Activated B cell treated with CpG ODN at 0.5 μM for 24 hours (primary cell): Measurements from ENCODE around the gene DMRT1. TPM values are rescaled to one million over a fixed set of nuclear protein-coding genes. Genes with fewer than 3 reads are reported as not detected.

Experiments used
- ATAC-seq: fragments of 200-7000 bp; cut with Tn5 transposase; one replicate; pipeline ENCODE4 v1.10.0; 2021; ENCODE audit warnings: low read depth, mild to moderate bottlenecking, moderate library complexity
- CTCF ChIA-PET: fragments of 350-600 bp; sonication (Branson Sonifier 250); formaldehyde crosslinking; loops from one replicate; lab custom pipeline; 2021; ENCODE audit warnings: antibody characterized with exemption; lab: Charles Lee
- POLR2A ChIA-PET: fragments of 350-600 bp; sonication (Branson Sonifier 250); formaldehyde crosslinking; loops from one replicate; lab custom pipeline; 2021; ENCODE audit warnings: antibody characterized with exemption; lab: Charles Lee
- DNase-seq: peaks from one replicate; pipeline ENCODE4 v3.0.0; 2022
- H3K27ac Mint-ChIP-seq: one replicate; pipeline ENCODE4 v1.8.0; 2020; ENCODE audit warnings: mixed read lengths
- H3K27me3 Mint-ChIP-seq: one replicate; pipeline ENCODE4 v1.8.0; 2021; ENCODE audit warnings: mixed read lengths
- H3K36me3 Mint-ChIP-seq: one replicate; pipeline ENCODE4 v1.8.0; 2021; ENCODE audit warnings: low read depth, mixed read lengths
- H3K4me1 Mint-ChIP-seq: one replicate; pipeline ENCODE4 v1.8.0; 2021; ENCODE audit warnings: mixed read lengths
- H3K4me3 Mint-ChIP-seq: one replicate; pipeline ENCODE4 v1.8.0; 2020; ENCODE audit warnings: mild to moderate bottlenecking, mixed read lengths
- H3K9me3 Mint-ChIP-seq: one replicate; pipeline ENCODE4 v1.8.0; 2020; ENCODE audit warnings: mixed read lengths
- intact Hi-C: fragments of 100-400 bp; cut with micrococcal nuclease; formaldehyde crosslinking; loops from one replicate; pipeline ENCODE4 v1.15.1; 2024
- total RNA-seq: library from RNA; stranded (reverse); gene quantifications from 2 replicates; pipeline ENCODE4 v1.2.3, GENCODE V29; 2022
- TF ChIP-seq, protein P1 (sequence below): fragments of 200-600 bp; IDR thresholded peaks from one replicate; pipeline ENCODE4 v1.8.0; 2022; ENCODE audit warnings: antibody characterized with exemption, mild to moderate bottlenecking

Gene DMRT1
- total RNA-seq, 1 donor from 2014 or later: not detected

DNA sequence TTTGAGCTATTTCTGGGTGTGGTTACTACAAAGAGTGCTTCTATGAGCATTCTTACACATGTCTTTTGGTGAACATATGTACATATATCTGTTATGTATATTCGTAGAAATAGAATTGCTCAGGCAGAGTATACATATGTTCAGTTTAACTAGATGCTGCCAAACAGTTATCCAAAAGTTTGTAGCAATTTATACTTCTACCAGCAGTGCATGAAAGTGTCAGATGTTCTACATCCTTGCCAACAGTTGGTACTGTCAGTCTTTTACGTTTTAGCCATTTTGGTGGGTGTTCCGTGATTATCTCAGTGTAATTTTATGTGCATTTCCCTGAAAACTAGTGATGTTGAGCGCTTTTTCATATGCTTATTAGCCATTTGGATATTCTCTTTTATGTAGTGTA is 172.7 kb downstream of the DMRT1 start:
- no peaks in the 10 kb centered on the region for H3K36me3 Mint-ChIP-seq
- TF ChIP-seq, protein P1, sequence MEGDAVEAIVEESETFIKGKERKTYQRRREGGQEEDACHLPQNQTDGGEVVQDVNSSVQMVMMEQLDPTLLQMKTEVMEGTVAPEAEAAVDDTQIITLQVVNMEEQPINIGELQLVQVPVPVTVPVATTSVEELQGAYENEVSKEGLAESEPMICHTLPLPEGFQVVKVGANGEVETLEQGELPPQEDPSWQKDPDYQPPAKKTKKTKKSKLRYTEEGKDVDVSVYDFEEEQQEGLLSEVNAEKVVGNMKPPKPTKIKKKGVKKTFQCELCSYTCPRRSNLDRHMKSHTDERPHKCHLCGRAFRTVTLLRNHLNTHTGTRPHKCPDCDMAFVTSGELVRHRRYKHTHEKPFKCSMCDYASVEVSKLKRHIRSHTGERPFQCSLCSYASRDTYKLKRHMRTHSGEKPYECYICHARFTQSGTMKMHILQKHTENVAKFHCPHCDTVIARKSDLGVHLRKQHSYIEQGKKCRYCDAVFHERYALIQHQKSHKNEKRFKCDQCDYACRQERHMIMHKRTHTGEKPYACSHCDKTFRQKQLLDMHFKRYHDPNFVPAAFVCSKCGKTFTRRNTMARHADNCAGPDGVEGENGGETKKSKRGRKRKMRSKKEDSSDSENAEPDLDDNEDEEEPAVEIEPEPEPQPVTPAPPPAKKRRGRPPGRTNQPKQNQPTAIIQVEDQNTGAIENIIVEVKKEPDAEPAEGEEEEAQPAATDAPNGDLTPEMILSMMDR: no peak
- peaks cover 23% of the 10 kb centered on the region for H3K27me3 Mint-ChIP-seq
- DNase-seq (no peak), ATAC-seq (no peak)
- ChIA-PET CTCF (no interaction called here), POLR2A (no interaction called here)
- H3K4me3 Mint-ChIP-seq: no peak overlapping the region
- no peaks in the 10 kb centered on the region for H3K9me3 Mint-ChIP-seq
- H3K4me1 Mint-ChIP-seq: peaks cover 3% of the 10 kb centered on the region
- intact Hi-C loops: no loop called here
- no peak overlapping the region for H3K27ac Mint-ChIP-seq

DNA sequence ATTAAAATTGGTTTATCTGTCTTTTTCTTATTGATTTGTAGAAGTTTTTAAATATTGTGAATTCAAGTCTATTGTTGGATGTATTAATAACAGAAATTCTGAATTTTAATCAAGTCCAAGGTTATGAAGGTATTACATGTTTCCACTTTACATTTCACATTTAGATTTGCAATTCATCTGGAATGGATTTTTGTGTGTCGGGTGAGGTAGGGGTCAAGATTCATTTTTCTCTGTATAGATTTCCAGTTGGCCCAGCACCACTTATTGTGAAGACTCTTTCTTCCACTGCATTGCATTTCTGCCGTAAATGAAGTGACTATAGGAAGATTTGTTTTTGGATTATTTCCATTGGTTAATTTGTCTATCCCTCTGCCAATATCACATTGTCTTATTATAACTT is 173.1 kb downstream of the DMRT1 start:
- Mint-ChIP-seq H3K27me3 (peaks cover 21% of the 10 kb centered on the region), H3K36me3 (no peaks in the 10 kb centered on the region), H3K27ac (no peak overlapping the region), H3K4me3 (no peak overlapping the region), H3K9me3 (no peaks in the 10 kb centered on the region), H3K4me1 (peaks cover 3% of the 10 kb centered on the region)
- TF ChIP-seq, protein P1: no peak
- no peak for DNase-seq
- ChIA-PET POLR2A (no interaction called here), CTCF (no interaction called here)
- intact Hi-C loops: no loop called here
- ATAC-seq: no peak

DNA sequence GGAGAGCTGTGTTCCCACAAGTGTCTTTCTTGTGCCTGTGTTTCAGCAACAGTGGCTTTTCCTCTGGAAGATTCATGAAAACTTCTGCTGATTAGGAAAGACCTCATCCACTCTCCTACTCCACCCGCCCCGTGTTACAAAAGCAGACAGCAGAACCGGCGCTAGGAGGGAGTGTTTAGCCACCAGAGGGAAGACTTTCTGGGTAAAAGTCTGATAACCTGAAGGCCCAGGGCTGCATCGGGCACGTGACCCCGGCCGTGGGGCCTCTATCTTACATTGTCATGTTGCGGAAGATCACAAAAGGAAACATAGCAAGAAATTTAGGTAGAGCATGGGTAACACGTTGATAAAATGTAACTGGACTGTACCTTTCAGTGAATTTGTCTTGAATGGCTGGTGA is 176.6 kb downstream of the DMRT1 start:
- no peak overlapping the region for H3K27ac Mint-ChIP-seq
- peaks cover 27% of the 10 kb centered on the region for H3K27me3 Mint-ChIP-seq
- intact Hi-C loops: no loop called here
- peaks cover 3% of the 10 kb centered on the region for H3K4me1 Mint-ChIP-seq
- TF ChIP-seq, protein P1: no peak
- no peaks in the 10 kb centered on the region for H3K36me3 Mint-ChIP-seq
- POLR2A ChIA-PET: no interaction called here
- no peak for ATAC-seq
- no peak for DNase-seq
- H3K9me3 Mint-ChIP-seq: peaks cover 2% of the 10 kb centered on the region
- no peak overlapping the region for H3K4me3 Mint-ChIP-seq
- CTCF ChIA-PET: interaction anchor here (0.6 to 2.5 kb wide), 2 partner anchors 9 to 122 kb away, joined by 3 to 7 read pairs; no protein-coding TSS in a partner anchor

Other genes starting within 250 kb of the DMRT1 start
- gene DMRT3, start 135.0 kb downstream of the DMRT1 start, total RNA-seq: not detected in 2 replicates
- not detected in 2 replicates for gene DMRT2, start 208.7 kb downstream of the DMRT1 start, total RNA-seq